Immature natural killer cell (primary cell): Measurements from ENCODE around the gene FOXP1. TPM values are rescaled to one million over a fixed set of nuclear protein-coding genes. Genes with fewer than 3 reads are reported as not detected.

Source experiments
- DNase-seq, 3 donors: peaks; one replicate each; pipeline ENCODE4 v3.0.0; 2022; ENCODE audit warnings: mixed read lengths in 1 of 3
- H3K27ac Mint-ChIP-seq, 6 donors: one replicate each; pipeline ENCODE4 v1.8.0; 2020; ENCODE audit warnings: mixed read lengths in 6 of 6, mild to moderate bottlenecking in 5 of 6, inconsistent platforms in 4 of 6, moderate library complexity in 3 of 6
- H3K27me3 Mint-ChIP-seq, 3 donors: one replicate each; pipeline ENCODE4 v1.8.0; 2020 to 2021; ENCODE audit warnings: low read depth in 3 of 3, mild to moderate bottlenecking in 3 of 3, mixed read lengths in 3 of 3, moderate library complexity in 3 of 3, inconsistent platforms in 1 of 3
- H3K36me3 Mint-ChIP-seq, 3 donors: one replicate each; pipeline ENCODE4 v1.8.0; 2020; ENCODE audit warnings: mixed read lengths in 3 of 3, inconsistent platforms in 2 of 3, mild to moderate bottlenecking in 2 of 3
- H3K4me1 Mint-ChIP-seq, 2 donors: one replicate each; pipeline ENCODE4 v1.8.0; 2020; ENCODE audit warnings: inconsistent platforms in 2 of 2, mild to moderate bottlenecking in 2 of 2, mixed read lengths in 2 of 2, moderate library complexity in 1 of 2
- H3K4me3 Mint-ChIP-seq, 5 donors: one replicate each; pipeline ENCODE4 v1.8.0; 2020; ENCODE audit warnings: mild to moderate bottlenecking in 5 of 5, mixed read lengths in 5 of 5, inconsistent platforms in 3 of 5, moderate library complexity in 3 of 5
- H3K9me3 Mint-ChIP-seq, 6 donors: one replicate each; pipeline ENCODE4 v1.8.0; 2020; ENCODE audit warnings: mild to moderate bottlenecking in 6 of 6, mixed read lengths in 6 of 6, inconsistent platforms in 4 of 6, moderate library complexity in 3 of 6
- polyA plus RNA-seq, 3 donors: library from polyadenylated mRNA; unstranded; fragments of 300-500 nt; fragmentation: Illumina TruSeq; gene quantifications; one replicate each; pipeline ENCODE4 v1.2.3, GENCODE V29; 2021

The FOXP1 gene
- polyA plus RNA-seq, 3 donors from 2014 or later: 68.2 to 133 (median 84.0) TPM

DNA sequence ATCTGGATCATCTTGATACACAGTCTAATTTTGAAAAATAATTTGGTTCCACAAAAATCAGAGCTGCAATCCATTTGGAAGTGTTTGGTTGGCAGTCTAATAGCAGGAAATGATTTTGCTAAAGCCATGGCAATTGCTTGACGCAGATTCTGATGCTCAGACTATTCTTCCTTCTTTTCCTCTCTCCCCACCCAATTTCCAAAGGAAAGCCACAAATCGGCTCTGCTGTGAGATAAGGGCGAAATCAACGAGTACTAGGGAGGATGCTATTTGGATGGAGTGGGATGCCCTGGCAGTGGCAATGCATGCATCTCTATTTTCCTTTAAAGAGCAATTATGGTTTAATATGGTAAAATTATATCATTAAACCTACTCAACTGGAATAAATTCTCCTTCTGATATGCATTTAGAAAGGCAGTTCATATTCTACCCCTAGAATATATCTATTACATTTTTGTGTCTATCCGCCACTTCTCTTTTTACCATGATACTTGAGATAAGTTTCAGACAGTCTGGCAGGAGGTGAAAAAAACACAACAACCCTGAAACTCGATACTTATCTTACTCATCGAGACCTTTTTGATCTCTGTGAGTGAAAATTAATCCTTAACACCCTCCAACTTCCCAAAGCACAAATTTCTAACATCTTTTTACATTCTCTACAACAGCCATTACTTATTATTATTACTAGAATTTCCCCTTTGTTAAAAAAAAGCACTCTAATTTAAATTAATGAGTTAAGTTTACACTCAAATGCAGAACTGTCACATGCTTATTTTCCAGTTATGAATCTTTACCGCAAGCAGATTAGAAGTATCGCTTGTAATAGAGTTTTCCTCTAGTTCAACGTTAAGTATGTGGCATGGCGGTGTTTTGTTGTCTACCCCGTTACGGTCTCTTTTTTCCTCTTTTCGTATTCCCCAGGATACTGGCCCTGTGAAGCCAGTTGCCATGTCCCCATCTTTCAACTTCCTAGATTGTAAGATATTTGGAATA, 433.3 kb downstream of the FOXP1 start:
- Mint-ChIP-seq H3K9me3 (no peaks in the 10 kb centered on the region), H3K36me3 (peaks cover 0 to 4% (median 0%) of the 10 kb centered on the region in 3 donors), H3K4me3 (no peak overlapping the region), H3K27me3 (peaks cover 0 to 2% (median 0%) of the 10 kb centered on the region in 3 donors), H3K4me1 (no peaks in the 10 kb centered on the region), H3K27ac (peak overlapping the region in 1 of 6 donors; percentile 60)
- DNase-seq: no peak

DNA sequence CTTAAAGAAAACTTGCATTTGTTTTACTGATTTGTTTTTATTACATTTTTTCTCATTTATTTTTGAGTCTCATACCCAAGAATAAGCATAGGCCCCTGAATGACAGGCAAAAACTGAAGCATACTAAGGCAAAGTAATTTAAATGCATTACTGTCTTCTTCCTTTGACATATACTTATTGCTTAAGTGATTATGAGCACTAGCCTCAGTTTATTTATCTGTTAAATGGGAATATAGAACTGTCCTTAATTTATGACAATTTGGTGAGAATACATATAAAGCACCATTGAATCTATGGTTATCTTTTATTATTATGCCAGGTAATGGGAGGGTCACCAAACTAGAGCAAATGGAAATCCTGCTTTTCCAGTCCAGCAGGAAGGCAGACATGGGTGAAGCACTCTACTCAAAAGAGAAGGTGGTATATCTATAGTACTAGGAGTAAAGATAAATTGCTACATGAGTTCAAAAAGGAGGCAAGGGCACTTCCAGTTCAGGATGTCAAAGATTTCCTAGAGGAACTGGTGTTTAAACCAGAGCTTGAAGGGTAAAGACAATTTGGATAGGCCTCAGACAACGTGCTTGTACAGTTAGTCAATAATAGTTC, 435.0 kb downstream of the FOXP1 start:
- Mint-ChIP-seq H3K4me1 (no peaks in the 10 kb centered on the region), H3K27ac (peak overlapping the region in 1 of 6 donors; percentile 37)

DNA sequence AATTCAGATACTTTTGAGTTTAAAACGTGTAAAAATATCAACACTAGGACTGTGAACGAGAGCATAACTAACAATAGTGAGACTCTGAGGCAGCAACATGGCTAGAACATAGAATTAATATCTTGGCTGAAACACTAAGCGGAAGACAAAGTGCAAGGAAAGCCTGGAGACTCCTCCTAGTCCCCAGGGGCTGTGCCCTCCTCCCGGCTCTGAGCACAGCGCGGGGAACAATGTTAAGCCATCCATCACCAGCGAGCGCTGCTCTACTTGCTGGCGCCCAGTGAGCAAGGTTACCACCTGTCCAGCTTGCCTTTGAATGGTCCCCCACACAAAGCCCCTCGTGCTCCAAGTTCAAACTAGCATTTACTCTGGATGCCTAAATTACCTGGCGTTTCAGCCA, 436.9 kb downstream of the FOXP1 start:
- Mint-ChIP-seq H3K9me3 (no peaks in the 10 kb centered on the region), H3K4me1 (no peaks in the 10 kb centered on the region), H3K27ac (peak overlapping the region in 1 of 6 donors; percentile 38), H3K27me3 (peaks cover 0 to 2% (median 0%) of the 10 kb centered on the region in 3 donors), H3K36me3 (peaks cover 0 to 4% (median 0%) of the 10 kb centered on the region in 3 donors), H3K4me3 (no peak overlapping the region)
- no peak for DNase-seq

More for the DNA sequence above, 435.0 kb downstream of the FOXP1 start:
- Mint-ChIP-seq H3K4me3 (no peak overlapping the region), H3K27me3 (peaks cover 0 to 2% (median 0%) of the 10 kb centered on the region in 3 donors), H3K36me3 (peaks cover 0 to 4% (median 0%) of the 10 kb centered on the region in 3 donors), H3K9me3 (no peaks in the 10 kb centered on the region)
- DNase-seq: no peak

DNA sequence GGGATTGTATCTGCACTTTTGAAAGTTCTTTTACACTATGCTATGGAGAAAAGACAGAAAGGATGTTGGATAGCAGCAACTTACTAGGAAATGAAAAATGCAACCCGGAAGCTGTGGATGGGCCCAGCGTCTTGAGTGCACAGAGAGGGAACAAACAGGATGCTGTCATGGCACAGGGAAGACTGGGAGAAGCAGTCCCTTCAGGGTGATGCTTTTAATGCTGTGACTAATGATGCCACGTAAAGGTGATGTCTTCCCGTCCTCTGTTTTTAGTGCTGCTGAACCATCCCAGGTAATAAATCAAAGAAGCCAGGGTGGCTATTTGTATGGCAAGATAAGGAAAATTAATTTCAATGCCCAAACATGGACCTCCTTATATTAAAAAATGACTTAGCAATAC, 437.6 kb downstream of the FOXP1 start:
- Mint-ChIP-seq H3K4me1 (no peaks in the 10 kb centered on the region), H3K4me3 (no peak overlapping the region), H3K36me3 (peaks cover 0 to 4% (median 0%) of the 10 kb centered on the region in 3 donors), H3K27me3 (peaks cover 0 to 2% (median 0%) of the 10 kb centered on the region in 3 donors), H3K9me3 (no peaks in the 10 kb centered on the region), H3K27ac (peak overlapping the region in 1 of 6 donors; percentile 1)
- no peak for DNase-seq

DNA sequence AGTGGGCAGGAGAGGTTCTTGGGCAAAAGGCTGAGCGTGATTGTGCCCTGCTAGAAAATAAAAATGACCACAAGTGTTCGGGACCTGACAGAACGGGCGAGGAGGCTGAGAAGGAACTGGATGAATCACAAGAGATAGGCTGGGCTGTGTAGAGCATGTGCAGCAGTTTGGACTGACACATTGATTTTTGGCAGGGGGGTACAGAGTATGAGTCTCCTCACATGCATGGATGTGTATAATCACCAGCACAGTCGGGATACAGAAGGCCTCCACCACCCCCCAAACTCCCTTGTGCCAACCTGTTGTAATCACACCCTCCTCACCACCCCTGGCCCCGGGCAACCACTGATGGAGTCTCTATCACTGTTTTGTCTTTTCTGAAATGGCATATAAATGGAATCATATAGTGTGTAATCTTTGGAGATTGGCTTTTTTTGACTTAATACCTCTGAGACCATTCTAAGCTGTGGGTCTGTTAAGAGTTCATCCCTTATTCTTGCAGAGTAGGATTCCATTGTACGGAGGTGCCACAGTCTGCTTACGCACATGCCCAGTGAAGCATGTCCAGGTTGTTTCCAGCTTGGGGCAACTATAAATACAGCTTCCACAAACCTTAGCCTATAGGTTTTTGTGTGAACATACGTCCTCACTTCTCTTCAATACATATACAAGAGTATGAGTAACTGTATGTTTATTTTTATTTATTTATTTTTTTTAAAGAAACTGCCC, 438.8 kb downstream of the FOXP1 start:
- no peak for DNase-seq
- Mint-ChIP-seq H3K9me3 (no peaks in the 10 kb centered on the region), H3K4me3 (no peak overlapping the region), H3K36me3 (peaks cover 0 to 4% (median 0%) of the 10 kb centered on the region in 3 donors), H3K4me1 (no peaks in the 10 kb centered on the region), H3K27ac (no peak overlapping the region), H3K27me3 (peaks cover 0 to 2% (median 0%) of the 10 kb centered on the region in 3 donors)

DNA sequence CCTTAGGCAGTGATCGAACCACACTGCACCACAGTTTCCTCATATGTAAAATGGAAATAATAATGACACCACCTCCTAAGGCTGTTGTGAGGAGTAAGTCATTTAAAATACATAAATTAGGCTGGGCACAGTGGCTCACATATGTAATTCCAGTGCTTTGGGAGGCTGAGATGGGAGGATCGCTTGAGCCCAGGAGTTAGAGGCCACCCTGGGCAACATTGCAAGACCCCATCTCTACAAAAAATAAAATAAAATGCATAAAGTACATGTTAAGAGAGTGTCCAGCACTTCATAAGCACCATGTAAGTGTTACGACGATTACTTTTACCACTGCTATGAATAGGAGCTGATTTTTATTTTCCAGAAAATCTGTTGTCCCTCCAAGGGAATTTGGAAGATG, 440.0 kb downstream of the FOXP1 start:
- H3K4me1 Mint-ChIP-seq: no peaks in the 10 kb centered on the region
- H3K4me3 Mint-ChIP-seq: no peak overlapping the region
- peaks cover 0 to 2% (median 0%) of the 10 kb centered on the region in 3 donors for H3K27me3 Mint-ChIP-seq
- no peak overlapping the region for H3K27ac Mint-ChIP-seq
- peaks cover 0 to 4% (median 0%) of the 10 kb centered on the region in 3 donors for H3K36me3 Mint-ChIP-seq
- H3K9me3 Mint-ChIP-seq: no peaks in the 10 kb centered on the region
- no peak for DNase-seq

DNA sequence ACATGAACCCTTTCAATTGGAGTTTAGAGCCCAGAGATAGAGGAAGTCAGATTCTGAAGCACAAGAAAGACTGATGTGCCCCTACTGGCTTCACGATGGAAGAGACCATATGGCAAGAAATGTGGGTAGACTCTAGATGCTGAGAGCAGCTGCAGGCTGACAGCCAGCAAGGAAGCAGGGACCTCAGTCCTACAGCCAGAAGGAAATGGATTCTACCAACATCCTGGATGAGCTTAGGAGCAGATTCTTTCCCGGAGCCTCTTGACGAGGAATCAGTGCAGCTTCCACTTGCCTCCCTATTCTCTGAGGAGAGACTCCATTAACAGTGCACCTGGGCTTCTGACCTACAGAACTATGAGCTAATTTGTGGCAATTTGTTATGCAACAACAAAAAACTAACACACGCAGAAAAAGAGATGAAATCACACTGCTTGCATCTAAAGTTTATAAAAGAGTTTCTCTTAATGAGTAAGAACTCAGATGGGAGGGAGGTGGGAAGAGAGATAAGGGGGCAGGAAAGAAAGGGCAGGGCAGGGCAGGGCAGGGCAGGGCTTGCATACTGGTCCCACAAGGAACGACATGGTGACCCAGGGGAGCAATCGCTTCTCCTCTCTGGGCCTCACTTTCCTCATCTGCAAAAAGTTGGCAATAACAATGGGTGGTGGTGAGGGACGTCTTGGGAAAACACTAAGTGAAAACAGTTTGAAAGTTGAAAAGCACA, 440.9 kb downstream of the FOXP1 start:
- Mint-ChIP-seq H3K4me3 (no peak overlapping the region), H3K36me3 (peaks cover 0 to 8% (median 0%) of the 10 kb centered on the region in 3 donors), H3K27me3 (peaks cover 0 to 2% (median 0%) of the 10 kb centered on the region in 3 donors), H3K9me3 (no peaks in the 10 kb centered on the region), H3K4me1 (no peaks in the 10 kb centered on the region), H3K27ac (peak overlapping the region in 1 of 6 donors; percentile 37)
- no peak for DNase-seq

DNA sequence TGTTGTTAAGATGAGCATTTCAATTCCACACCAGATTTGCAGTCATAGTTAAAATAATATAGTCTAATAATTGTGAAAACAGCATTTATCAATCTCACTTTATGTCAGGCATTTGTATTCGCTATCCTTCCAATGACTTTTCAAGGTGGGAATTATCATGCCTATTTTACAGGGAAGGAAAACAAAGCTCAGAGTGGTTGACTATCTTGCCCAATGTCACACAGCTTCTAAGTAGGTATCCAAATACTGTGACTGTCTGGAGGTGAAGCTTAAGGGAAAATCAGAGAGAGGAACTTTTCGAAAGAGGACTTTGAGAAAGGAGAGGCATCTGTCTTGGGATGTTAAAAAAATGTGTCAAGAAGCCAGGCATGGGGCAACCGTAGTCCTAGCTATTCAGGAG, 443.1 kb downstream of the FOXP1 start:
- Mint-ChIP-seq H3K9me3 (no peaks in the 10 kb centered on the region), H3K4me1 (peaks cover 4 to 6% of the 10 kb centered on the region in 2 donors), H3K4me3 (no peak overlapping the region), H3K27me3 (no peaks in the 10 kb centered on the region), H3K27ac (peak overlapping the region in 1 of 6 donors; percentile 3), H3K36me3 (peaks cover 0 to 4% (median 0%) of the 10 kb centered on the region in 3 donors)
- DNase-seq: no peak

DNA sequence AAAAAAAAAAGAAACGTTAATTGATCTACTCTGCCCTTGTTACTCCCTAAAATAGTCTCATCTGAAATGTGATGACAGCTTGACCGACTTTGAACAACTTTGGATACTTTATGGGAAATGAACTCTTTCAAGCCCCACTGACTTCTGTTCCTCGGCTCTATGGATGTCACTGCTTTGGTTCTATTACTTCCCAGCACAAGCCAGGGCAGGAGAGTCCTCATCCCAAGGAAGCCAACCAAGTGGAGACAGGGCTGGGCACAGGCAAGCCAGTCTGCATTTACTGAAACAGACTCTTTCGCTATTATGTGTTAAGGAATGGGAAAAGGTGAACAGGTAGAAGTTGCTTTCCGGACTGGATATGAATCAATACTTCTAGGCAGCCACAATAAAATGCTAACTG, 444.0 kb downstream of the FOXP1 start:
- no peak overlapping the region for H3K4me3 Mint-ChIP-seq
- peaks cover 9 to 16% of the 10 kb centered on the region in 2 donors for H3K4me1 Mint-ChIP-seq
- H3K27ac Mint-ChIP-seq: no peak overlapping the region

DNA sequence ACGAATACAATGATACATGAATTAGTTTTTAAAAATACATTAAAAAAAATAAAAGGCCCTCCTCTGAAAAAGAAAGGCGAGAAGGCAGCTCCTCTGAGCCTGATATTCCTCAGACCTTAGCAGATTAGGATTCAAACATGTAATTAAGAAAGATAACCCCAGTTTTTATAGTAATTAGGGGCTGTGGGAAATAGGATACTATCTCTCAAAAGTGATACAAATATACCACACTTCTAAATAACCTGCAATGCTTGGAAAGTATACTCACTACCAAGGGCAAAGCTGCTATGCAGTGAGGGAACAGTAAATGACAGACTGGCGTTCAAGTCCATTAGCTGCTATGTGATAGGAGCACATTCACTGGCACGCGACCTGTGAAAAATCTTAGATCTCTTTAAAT, 445.1 kb downstream of the FOXP1 start:
- H3K27me3 Mint-ChIP-seq: no peaks in the 10 kb centered on the region
- no peaks in the 10 kb centered on the region for H3K9me3 Mint-ChIP-seq
- no peak overlapping the region for H3K27ac Mint-ChIP-seq

More for the DNA sequence above, 444.0 kb downstream of the FOXP1 start:
- Mint-ChIP-seq H3K9me3 (no peaks in the 10 kb centered on the region), H3K36me3 (peaks cover 0 to 4% (median 0%) of the 10 kb centered on the region in 3 donors), H3K27me3 (no peaks in the 10 kb centered on the region)
- no peak for DNase-seq

DNA sequence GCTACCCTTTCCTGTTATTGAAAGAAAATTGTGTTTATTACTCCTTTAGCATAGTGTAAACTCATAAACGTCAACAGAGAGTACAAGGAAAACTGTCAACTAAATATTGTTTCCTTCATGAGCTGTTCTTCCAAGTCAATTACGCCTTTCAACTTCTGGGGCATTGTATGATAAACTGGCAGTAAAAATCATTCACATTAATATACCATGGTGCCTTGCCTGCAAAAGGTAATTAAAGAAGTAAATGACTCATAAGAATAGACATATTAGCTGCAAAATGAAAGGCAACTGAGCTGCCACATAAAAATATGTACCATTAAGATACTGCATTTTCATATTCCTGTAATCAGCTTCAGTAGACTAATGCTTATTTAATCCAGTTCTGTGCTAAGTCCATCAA, 447.3 kb downstream of the FOXP1 start:
- peaks cover 0 to 4% (median 0%) of the 10 kb centered on the region in 3 donors for H3K36me3 Mint-ChIP-seq
- no peaks in the 10 kb centered on the region for H3K9me3 Mint-ChIP-seq
- DNase-seq: no peak
- H3K4me1 Mint-ChIP-seq: peaks cover 18 to 36% of the 10 kb centered on the region in 2 donors
- no peaks in the 10 kb centered on the region for H3K27me3 Mint-ChIP-seq
- H3K27ac Mint-ChIP-seq: no peak overlapping the region
- H3K4me3 Mint-ChIP-seq: no peak overlapping the region

More for the DNA sequence above, 445.1 kb downstream of the FOXP1 start:
- H3K36me3 Mint-ChIP-seq: peaks cover 0 to 4% (median 0%) of the 10 kb centered on the region in 3 donors
- H3K4me3 Mint-ChIP-seq: no peak overlapping the region
- no peak for DNase-seq
- H3K4me1 Mint-ChIP-seq: peaks cover 14 to 23% of the 10 kb centered on the region in 2 donors

DNA sequence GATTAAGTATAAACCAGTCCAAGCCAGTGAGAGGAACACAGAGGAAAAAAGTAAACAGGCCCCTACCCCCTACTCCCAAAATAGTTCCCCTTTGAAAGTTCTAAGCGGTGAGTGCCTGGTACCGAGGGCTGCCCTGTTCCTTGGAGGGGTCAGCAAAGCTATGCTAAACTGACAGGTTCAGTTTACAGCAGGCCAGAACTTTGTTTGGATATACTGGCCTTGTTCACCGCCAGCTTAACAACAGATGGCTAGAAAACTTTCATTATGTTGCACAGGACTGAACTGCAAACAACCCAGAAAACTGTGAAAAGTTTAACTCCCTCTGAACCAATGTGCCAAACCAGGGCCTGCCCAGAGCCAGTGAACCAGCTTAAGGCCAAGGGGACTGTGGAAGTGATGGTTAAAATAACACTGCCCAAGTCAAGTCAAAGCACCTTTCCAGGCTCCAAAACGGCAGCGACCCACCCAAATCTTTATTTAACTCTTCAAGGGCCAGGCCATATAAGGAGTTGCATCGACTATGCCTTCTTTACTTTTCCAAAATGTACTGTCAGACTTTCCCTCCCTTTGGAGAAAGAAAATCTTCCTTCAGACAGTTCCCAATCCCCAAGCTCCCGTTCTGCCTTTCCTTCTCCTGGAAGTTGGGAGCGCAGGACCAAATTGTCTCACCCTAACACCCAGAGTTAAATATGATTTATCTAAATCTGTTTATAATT, 448.0 kb downstream of the FOXP1 start:
- peak overlapping the region in 1 of 5 donors; percentile 35 for H3K4me3 Mint-ChIP-seq
- H3K27me3 Mint-ChIP-seq: peaks cover 0 to 2% (median 0%) of the 10 kb centered on the region in 3 donors
- no peaks in the 10 kb centered on the region for H3K9me3 Mint-ChIP-seq
- peaks cover 0 to 4% (median 0%) of the 10 kb centered on the region in 3 donors for H3K36me3 Mint-ChIP-seq
- H3K4me1 Mint-ChIP-seq: peaks cover 26 to 44% of the 10 kb centered on the region in 2 donors
- DNase-seq: no peak
- peak overlapping the region in 4 of 6 donors; percentile 22 to 62 (median 34) for H3K27ac Mint-ChIP-seq
